Measurements from ENCODE around the gene NXPE1.

Gene NXPE1

GRCh38 chr11:114562166-114562916 lies 2.7 kb upstream of the NXPE1 start:
- no peak for DNase-seq (ENCODE audit: low read depth in 2 of 2)

GRCh38 chr11:114556135-114556534 lies 3.5 kb downstream of the NXPE1 start:
- no peak for DNase-seq (ENCODE audit: low read depth in 2 of 2)

- no peak for DNase-seq (ENCODE audit: low read depth in 2 of 2)
These were observed 6.0 kb downstream of the NXPE1 start for GRCh38 chr11:114553642-114554041.

GRCh38 chr11:114551060-114551459 lies 8.6 kb downstream of the NXPE1 start:
- DNase-seq (ENCODE audit: low read depth in 2 of 2): no peak

- no peak for DNase-seq (ENCODE audit: low read depth in 2 of 2)
These were observed 34.0 kb downstream of the NXPE1 start for GRCh38 chr11:114525682-114526081.

GRCh38 chr11:114524122-114524521 lies 35.6 kb downstream of the NXPE1 start:
- no peak for DNase-seq (ENCODE audit: low read depth in 2 of 2)

- no peak for DNase-seq (ENCODE audit: low read depth in 2 of 2)
These were observed 36.9 kb downstream of the NXPE1 start for GRCh38 chr11:114522818-114523217.

- DNase-seq (ENCODE audit: low read depth in 2 of 2): no peak
These were observed 48.1 kb downstream of the NXPE1 start for GRCh38 chr11:114511538-114511937.

GRCh38 chr11:114511079-114511478 lies 48.6 kb downstream of the NXPE1 start:
- no peak for DNase-seq (ENCODE audit: low read depth in 2 of 2)

- DNase-seq (ENCODE audit: low read depth in 2 of 2): no peak
These were observed 57.8 kb downstream of the NXPE1 start for GRCh38 chr11:114501901-114502300.

- no peak for DNase-seq (ENCODE audit: low read depth in 2 of 2)
These were observed 59.9 kb downstream of the NXPE1 start for GRCh38 chr11:114499756-114500155.

GRCh38 chr11:114496915-114497314 lies 62.8 kb downstream of the NXPE1 start:
- no peak for DNase-seq (ENCODE audit: low read depth in 2 of 2)

GRCh38 chr11:114483929-114484328 lies 75.8 kb downstream of the NXPE1 start:
- DNase-seq (ENCODE audit: low read depth in 2 of 2): no peak

- DNase-seq (ENCODE audit: low read depth in 2 of 2): no peak
These were observed 77.6 kb downstream of the NXPE1 start for GRCh38 chr11:114482114-114482513.

- no peak for DNase-seq (ENCODE audit: low read depth in 2 of 2)
These were observed 80.3 kb downstream of the NXPE1 start for GRCh38 chr11:114479331-114479730.

GRCh38 chr11:114478768-114479167 lies 80.9 kb downstream of the NXPE1 start:
- no peak for DNase-seq (ENCODE audit: low read depth in 2 of 2)

GRCh38 chr11:114478001-114478410 lies 81.7 kb downstream of the NXPE1 start:
- no peak for DNase-seq (ENCODE audit: low read depth in 2 of 2)

GRCh38 chr11:114472661-114473060 lies 87.0 kb downstream of the NXPE1 start:
- DNase-seq (ENCODE audit: low read depth in 2 of 2): no peak

Data from stimulated activated CD4-positive, alpha-beta T cell treated with anti-CD3 and anti-CD28 coated beads, Interleukin-1b, Interleukin-23, amount 100 ng/mL, for 4 hours (primary cell).